SU-DHL-6 (cell line): ENCODE measurements around the gene FOXR1.
"Not testable (repeated sequence)": the region's sequence is repeated elsewhere in the genome, so short reads cannot be mapped to it uniquely, and the experiment has no call there.

ENCODE experiments used
- H2AFZ ChIP-seq: fragments of 200-600 bp; sonication (generic); 2 replicates; pipeline ENCODE4 v1.6.1; 2014; ENCODE audit warnings: low read depth, mild to moderate bottlenecking, moderate library complexity, mixed read lengths, antibody characterized with exemption, low read length; ENCODE audit not compliant: severe bottlenecking
- H3F3A ChIP-seq: fragments of 200-600 bp; shearing (Covaris generic); 2 replicates; pipeline ENCODE4 v1.6.0; 2016; ENCODE audit warnings: antibody characterized with exemption, mild to moderate bottlenecking; ENCODE audit not compliant: insufficient read depth
- H3K27ac ChIP-seq: fragments of 200-600 bp; sonication (generic); 2 replicates; pipeline ENCODE4 v1.5.1; 2016; ENCODE audit warnings: low read depth, mild to moderate bottlenecking, low read length, moderate library complexity, mixed read lengths
- H3K27me3 ChIP-seq: fragments of 200-600 bp; sonication (generic), shearing (Covaris generic); 2 replicates; pipeline ENCODE4 v1.6.0; 2014; ENCODE audit warnings: mild to moderate bottlenecking, low read length
- H3K36me3 ChIP-seq: fragments of 200-600 bp; sonication (generic); 2 replicates; pipeline ENCODE4 v1.6.1; 2014; ENCODE audit warnings: mild to moderate bottlenecking, low read length, mixed read lengths
- H3K4me2 ChIP-seq: fragments of 300-600, 200-600 bp; shearing (Covaris generic), sonication (generic); 2 replicates; pipeline ENCODE4 v1.6.0; 2014; ENCODE audit warnings: low read length, low read depth, mild to moderate bottlenecking; ENCODE audit not compliant: poor library complexity, severe bottlenecking
- H3K4me3 ChIP-seq: fragments of 200-600 bp; sonication (generic); 2 replicates; pipeline ENCODE4 v1.5.1; 2014; ENCODE audit warnings: antibody characterized with exemption, low read length, mild to moderate bottlenecking, mixed read lengths; ENCODE audit not compliant: insufficient read depth, poor library complexity, severe bottlenecking
- H3K79me2 ChIP-seq: fragments of 200-600 bp; sonication (generic); 2 replicates; pipeline ENCODE4 v1.6.1; 2014; ENCODE audit warnings: mild to moderate bottlenecking, low read length, moderate library complexity; ENCODE audit not compliant: insufficient read depth
- H3K9ac ChIP-seq: fragments of 200-600 bp; sonication (generic); 2 replicates; pipeline ENCODE4 v1.7.0; 2014; ENCODE audit warnings: mild to moderate bottlenecking, low read length
- H3K9me2 ChIP-seq: fragments of 200-600 bp; sonication (generic); replicated peaks from 2 replicates; pipeline ENCODE4 v1.6.1; 2014; ENCODE audit warnings: low read length; ENCODE audit not compliant: insufficient read depth
- H3K9me3 ChIP-seq: fragments of 200-600 bp; sonication (generic); 2 replicates; pipeline ENCODE4 v1.6.1; 2014; ENCODE audit warnings: low read length, mixed read lengths; ENCODE audit not compliant: insufficient read depth
- H4K20me1 ChIP-seq: fragments of 200-600 bp; sonication (generic); 2 replicates; pipeline ENCODE4 v1.6.1; 2014; ENCODE audit warnings: low read depth, mild to moderate bottlenecking, antibody characterized with exemption, low read length, moderate library complexity, mixed read lengths
- CTCF ChIP-seq: fragments of 200-600 bp; sonication (generic); IDR thresholded peaks from one replicate; pipeline ENCODE4 v1.5.1; 2017; ENCODE audit warnings: antibody characterized with exemption, mild to moderate bottlenecking, low read length, moderate library complexity; ENCODE audit not compliant: insufficient read depth, poor library complexity, severe bottlenecking
- EZH2phosphoT487 ChIP-seq: fragments of 200-600 bp; sonication (generic), shearing (Covaris generic); conservative IDR thresholded peaks from 2 replicates; pipeline ENCODE4 v1.6.1; 2018; ENCODE audit warnings: mild to moderate bottlenecking, antibody characterized with exemption, low read length, moderate library complexity, mixed read lengths

FOXR1 gene

GRCh38 chr11:118984825-118985224, 13.3 kb downstream of the FOXR1 start:
- Histone ChIP-seq H3K36me3 (no peaks in the 10 kb centered on the region), H3K9me2 (no peaks in the 10 kb centered on the region), H3K9me3 (no peaks in the 10 kb centered on the region), H3K27ac (no peak overlapping the region), H4K20me1 (no peaks in the 10 kb centered on the region), H3K79me2 (no peaks in the 10 kb centered on the region), H3K27me3 (no peaks in the 10 kb centered on the region), H3K4me2 (no peak overlapping the region), H3K4me3 (no peak overlapping the region), H2AFZ (no peak overlapping the region), H3K9ac (no peak overlapping the region), H3F3A (no peaks in the 10 kb centered on the region)
- TF ChIP-seq CTCF (no peak), EZH2phosphoT487 (no peak)

GRCh38 chr11:118988280-118988679, 16.7 kb downstream of the FOXR1 start:
- Histone ChIP-seq H3F3A (0 out of 2 replicates have a peak, but pooled peaks cover 4% of the 10 kb centered on the region), H3K4me2 (no peak overlapping the region), H3K36me3 (no peaks in the 10 kb centered on the region), H2AFZ (no peak overlapping the region), H3K9me3 (no peaks in the 10 kb centered on the region), H3K4me3 (no peak overlapping the region), H3K27ac (no peak overlapping the region), H3K79me2 (no peaks in the 10 kb centered on the region), H3K9me2 (no peaks in the 10 kb centered on the region), H4K20me1 (no peaks in the 10 kb centered on the region), H3K9ac (no peak overlapping the region), H3K27me3 (no peaks in the 10 kb centered on the region)
- TF ChIP-seq EZH2phosphoT487 (no peak), CTCF (no peak)

- not testable (repeated sequence) for H3K9me3 ChIP-seq, H3K9me2 ChIP-seq, H3F3A ChIP-seq, H3K79me2 ChIP-seq, H2AFZ ChIP-seq, H3K27me3 ChIP-seq, H3K36me3 ChIP-seq, H3K4me2 ChIP-seq, H3K27ac ChIP-seq, H3K9ac ChIP-seq, H4K20me1 ChIP-seq, H3K4me3 ChIP-seq
Observed at GRCh38 chr11:118991486-118992038, 20.0 kb downstream of the FOXR1 start.

- Histone ChIP-seq H3K9ac (peak overlapping the region; percentile 79), H3K79me2 (peaks cover 40% of the 10 kb centered on the region), H2AFZ (peak overlapping the region; percentile 52), H3K9me3 (no peaks in the 10 kb centered on the region), H3K4me2 (peak overlapping the region; percentile 74), H3K9me2 (no peaks in the 10 kb centered on the region), H3F3A (no peaks in the 10 kb centered on the region), H3K27ac (peak overlapping the region; percentile 51), H3K4me3 (peak overlapping the region; percentile 73), H4K20me1 (no peaks in the 10 kb centered on the region), H3K36me3 (no peaks in the 10 kb centered on the region), H3K27me3 (no peaks in the 10 kb centered on the region)
- no peak for TF ChIP-seq EZH2phosphoT487
- no peak for TF ChIP-seq CTCF
Observed at GRCh38 chr11:118996926-118997626, 25.5 kb downstream of the FOXR1 start.
